Fibroblast of the aortic adventitia (primary cell): ENCODE data around the gene CPZ. TPM values are rescaled to one million over a fixed set of nuclear protein-coding genes. Genes with fewer than 3 reads are reported as not detected.

Source experiments
- DNase-seq: peaks from one replicate; pipeline ENCODE4 v3.0.0-alpha.2; 2010; ENCODE audit warnings: low read depth
- H3K4me3 ChIP-seq: 2 replicates; pipeline ENCODE4 v1.5.1; 2011; ENCODE audit warnings: low read depth, mild to moderate bottlenecking, control low read depth, low read length, moderate library complexity
- CTCF ChIP-seq: IDR thresholded peaks from 2 replicates; pipeline ENCODE4 v1.5.1; 2011; ENCODE audit warnings: mild to moderate bottlenecking, low read length, control low read depth, inconsistent platforms; ENCODE audit not compliant: insufficient read depth
- total RNA-seq: library from RNA; depleted of rRNA; stranded (reverse); fragments of >200 nt; gene quantifications from 2 replicates; pipeline ENCODE4 v1.2.3, GENCODE V29; 2012; ENCODE audit warnings: low replicate concordance

Gene CPZ
- total RNA-seq, 1 donor = 7.0 TPM

DNA sequence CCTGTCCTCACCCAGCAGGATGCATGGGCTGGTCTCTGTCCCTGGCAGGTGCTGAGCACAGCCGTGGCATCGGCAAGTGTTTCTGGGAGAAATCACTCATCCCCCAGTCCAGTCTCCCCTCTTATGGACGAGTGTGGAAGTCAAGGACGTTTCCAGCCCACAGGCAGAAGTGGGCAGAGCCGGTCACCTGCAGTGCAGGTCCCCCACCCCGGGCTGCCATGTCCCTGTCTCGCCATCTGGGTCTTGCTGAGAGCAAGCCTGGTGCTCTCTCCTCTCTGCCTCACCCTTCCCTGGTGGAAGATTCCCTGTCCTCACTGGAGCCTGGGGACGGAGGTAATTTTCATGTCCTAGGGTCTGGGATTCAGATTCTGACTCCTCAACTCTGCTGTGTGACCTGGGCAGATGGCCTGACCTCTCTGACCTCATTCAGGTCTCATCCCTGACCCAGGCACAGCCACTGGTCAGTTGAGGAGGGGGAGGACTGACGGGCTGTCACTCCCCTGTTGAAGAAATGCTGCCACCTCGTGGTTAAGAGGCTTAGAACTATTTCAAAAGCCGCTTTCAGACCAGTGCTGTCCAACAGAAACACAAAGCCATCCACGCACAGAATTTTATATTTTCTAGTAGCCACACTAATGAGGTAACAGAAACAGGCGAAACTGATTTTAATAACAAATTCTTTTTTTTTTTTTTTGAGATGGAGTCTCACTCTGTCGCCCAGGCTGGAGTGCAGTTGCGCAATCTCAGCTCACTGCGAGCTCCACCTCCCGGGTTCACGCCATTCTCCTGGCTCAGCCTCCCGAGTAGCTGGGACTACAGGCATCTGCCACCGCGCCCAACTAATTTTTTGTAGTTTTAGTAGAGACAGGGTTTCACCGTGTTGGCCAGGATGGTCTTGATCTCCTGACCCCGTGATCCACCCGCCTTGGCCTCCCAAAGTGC is 1.8 kb downstream of the CPZ start:
- TF ChIP-seq CTCF = peak; percentile 75
- H3K4me3 ChIP-seq = no peak overlapping the region
- DNase-seq = peak; percentile 82

- no peak overlapping the region for H3K4me3 ChIP-seq
- no peak for TF ChIP-seq CTCF
- DNase-seq = peak; percentile 50
These were observed 2.9 kb downstream of the CPZ start for GRCh38 chr4:8595237-8596087.

DNA sequence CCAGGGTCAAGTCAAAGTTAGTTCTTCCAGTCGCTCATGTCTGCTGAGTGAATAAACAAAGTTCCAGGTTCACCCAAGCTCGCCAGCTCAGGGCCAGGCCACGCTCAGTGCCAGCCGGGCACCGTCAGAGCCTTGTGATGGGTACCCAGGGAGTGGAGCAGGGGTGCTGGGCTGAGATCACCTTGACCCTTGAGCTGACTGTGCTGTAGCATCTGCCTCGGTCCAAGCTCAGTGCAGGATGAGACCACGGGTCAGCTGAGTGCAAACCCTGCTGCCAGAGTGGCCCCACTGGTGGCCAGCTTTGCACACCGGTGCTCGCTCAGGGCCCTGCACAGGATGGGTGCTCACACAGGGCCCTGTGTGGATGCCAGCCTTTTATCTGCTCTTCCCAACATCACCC is 4.3 kb downstream of the CPZ start:
- no peak for DNase-seq
- H3K4me3 ChIP-seq = no peak overlapping the region
- no peak for TF ChIP-seq CTCF

DNA sequence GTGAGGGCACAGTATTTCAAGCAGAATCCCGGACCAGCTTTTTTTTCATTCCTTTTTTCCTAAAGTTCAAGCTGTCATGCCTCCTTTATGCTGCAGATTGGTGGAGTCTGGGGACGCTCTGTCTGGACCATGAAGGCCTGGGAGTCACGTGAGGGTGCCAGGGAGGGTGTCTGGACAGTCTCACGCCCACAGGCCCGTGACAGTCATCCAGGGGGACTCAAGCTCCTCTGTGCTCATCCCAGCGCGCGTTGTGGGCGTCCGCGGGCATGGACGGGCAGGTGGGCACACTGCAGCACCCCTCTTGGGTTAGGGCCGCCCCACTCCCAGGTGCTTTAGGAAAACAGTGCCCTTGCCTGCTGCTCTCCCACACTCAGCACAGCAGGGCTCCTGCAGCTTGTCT is 4.8 kb downstream of the CPZ start:
- no peak overlapping the region for H3K4me3 ChIP-seq
- no peak for DNase-seq
- no peak for TF ChIP-seq CTCF

- no peak for DNase-seq
- TF ChIP-seq CTCF = no peak
- H3K4me3 ChIP-seq = no peak overlapping the region
These were observed 5.2 kb downstream of the CPZ start for GRCh38 chr4:8597791-8598190.

GRCh38 chr4:8598391-8599090 is 6.0 kb downstream of the CPZ start:
- no peak for TF ChIP-seq CTCF
- no peak overlapping the region for H3K4me3 ChIP-seq
- no peak for DNase-seq
